Measurements from ENCODE around the gene INSRR.

Gene INSRR

GRCh38 chr1:156852418-156852874, 6.5 kb downstream of the INSRR start:
- no peak overlapping the region for H3K4me3 ChIP-seq (ENCODE audit: low read length)
- TF ChIP-seq CTCF (conservative IDR thresholded peaks at IDR 0.05; ENCODE audit: low read depth, low read length): no peak
- DNase-seq (ENCODE audit: low read depth): no peak

- TF ChIP-seq CTCF (conservative IDR thresholded peaks at IDR 0.05; ENCODE audit: low read depth, low read length): no peak
- no peak overlapping the region for H3K4me3 ChIP-seq (ENCODE audit: low read length)
- DNase-seq (ENCODE audit: low read depth): no peak
Measured at GRCh38 chr1:156851779-156852417, 7.0 kb downstream of the INSRR start.

GRCh38 chr1:156849151-156849496, 9.8 kb downstream of the INSRR start:
- TF ChIP-seq CTCF (conservative IDR thresholded peaks at IDR 0.05; ENCODE audit: low read depth, low read length): no peak
- no peak overlapping the region for H3K4me3 ChIP-seq (ENCODE audit: low read length)
- DNase-seq (ENCODE audit: low read depth): no peak

- DNase-seq (ENCODE audit: low read depth): no peak
- no peak overlapping the region for H3K4me3 ChIP-seq (ENCODE audit: low read length)
- TF ChIP-seq CTCF (conservative IDR thresholded peaks at IDR 0.05; ENCODE audit: low read depth, low read length): no peak
Measured at GRCh38 chr1:156848461-156849150, 10.3 kb downstream of the INSRR start.

DNA sequence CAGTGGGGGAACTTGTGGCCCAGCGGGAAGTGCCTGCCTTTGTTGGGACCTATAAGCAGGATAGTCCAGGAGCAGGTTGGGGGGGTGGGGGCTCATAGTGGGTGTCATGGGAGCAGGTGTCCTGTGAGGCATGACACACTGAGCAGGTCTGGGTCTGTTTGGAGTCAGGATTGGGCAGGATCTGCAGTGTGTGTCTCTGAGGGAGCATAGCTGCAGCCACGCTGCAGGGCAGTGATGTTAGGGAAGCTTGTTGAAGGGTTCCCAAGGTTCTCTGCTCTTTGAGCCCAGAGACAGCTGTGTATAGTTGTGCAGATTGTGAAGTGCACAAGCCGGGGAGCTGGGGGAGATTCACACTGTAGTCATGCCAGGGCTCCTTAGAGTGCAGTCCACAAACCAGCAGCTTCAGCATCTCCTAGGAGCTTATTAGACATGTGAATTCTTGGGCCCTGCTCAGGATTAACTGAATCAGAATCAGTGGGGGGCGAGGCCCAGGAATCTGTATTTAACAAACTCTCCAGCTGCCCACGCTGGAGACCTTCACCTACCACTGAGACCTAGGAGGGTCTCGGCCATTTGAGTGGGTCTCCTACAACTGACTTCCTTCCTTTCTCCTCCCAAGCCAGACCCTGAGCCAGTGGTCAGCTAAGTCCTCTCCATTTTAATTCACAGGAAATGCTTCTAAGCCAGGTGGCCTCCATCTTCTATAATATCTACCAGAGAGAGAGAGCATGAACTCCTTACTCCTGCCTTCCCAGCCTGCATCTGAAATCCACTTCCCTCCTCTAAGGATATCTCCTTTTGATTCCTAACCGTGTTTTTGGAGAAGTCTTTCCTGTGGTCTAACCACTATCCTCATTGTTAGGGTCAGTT, 11.1 kb downstream of the INSRR start:
- no peak for TF ChIP-seq CTCF (conservative IDR thresholded peaks at IDR 0.05; ENCODE audit: low read depth, low read length)
- DNase-seq (ENCODE audit: low read depth): no peak
- H3K4me3 ChIP-seq (ENCODE audit: low read length): no peak overlapping the region

DNA sequence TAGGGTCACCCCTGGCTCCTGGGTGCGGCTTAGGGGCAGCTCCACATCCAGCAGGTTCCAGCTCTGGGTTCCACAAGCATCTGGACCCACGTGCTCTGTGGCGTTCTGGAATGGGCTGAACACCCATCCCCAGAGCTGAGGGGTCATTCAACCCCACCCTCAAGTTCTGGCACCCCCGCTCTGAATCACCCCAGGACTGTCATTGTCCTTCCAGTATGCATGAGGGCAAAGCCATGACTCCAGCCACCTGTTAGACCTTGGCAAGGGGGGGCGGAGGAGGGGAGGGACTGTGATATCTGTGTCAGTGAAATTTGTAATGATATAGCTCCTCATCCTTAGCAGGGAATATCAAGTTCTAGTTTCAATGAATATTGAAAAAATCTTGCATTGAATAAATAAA, 12.3 kb downstream of the INSRR start:
- no peak for TF ChIP-seq CTCF (conservative IDR thresholded peaks at IDR 0.05; ENCODE audit: low read depth, low read length)
- no peak for DNase-seq (ENCODE audit: low read depth)
- no peak overlapping the region for H3K4me3 ChIP-seq (ENCODE audit: low read length)
